GM19328 (cell line): ENCODE measurements around the gene SPON2.

Source experiments
- ATAC-seq: cut with Tn5 transposase; IDR thresholded peaks from one replicate; pipeline ENCODE4 v1.9.1; 2021; ENCODE audit warnings: mild to moderate bottlenecking, moderate library complexity; ENCODE audit not compliant: unreplicated experiment

Gene SPON2

DNA sequence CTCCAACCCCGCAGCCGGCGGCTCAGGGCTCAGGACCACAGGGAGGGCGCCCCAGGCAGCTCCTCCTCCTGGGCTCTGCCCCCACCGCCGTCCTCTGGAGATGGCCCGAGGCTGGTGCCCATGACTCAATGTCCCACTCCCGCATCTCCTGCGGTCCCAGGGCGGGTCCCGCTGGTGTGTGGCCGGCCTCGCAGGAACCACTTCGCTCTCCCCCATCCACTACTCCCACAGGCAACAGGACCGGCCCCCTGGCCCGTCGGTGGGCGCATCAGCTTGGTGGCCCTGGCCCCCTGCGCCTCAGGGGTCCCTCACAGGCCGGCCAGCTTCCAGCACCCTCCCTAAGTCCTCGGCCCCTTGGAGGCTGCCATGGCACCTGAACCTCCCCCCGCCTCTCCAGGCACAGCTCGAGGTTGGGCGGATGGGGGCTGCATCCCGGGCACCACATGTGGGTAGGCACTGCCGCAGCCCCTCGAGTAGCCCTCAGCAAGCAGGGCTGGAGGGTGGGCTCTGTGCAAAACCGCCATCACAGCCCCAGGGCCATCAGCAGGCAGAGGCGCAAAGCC lies 22.8 kb upstream of the SPON2 start:
- ATAC-seq: no peak

DNA sequence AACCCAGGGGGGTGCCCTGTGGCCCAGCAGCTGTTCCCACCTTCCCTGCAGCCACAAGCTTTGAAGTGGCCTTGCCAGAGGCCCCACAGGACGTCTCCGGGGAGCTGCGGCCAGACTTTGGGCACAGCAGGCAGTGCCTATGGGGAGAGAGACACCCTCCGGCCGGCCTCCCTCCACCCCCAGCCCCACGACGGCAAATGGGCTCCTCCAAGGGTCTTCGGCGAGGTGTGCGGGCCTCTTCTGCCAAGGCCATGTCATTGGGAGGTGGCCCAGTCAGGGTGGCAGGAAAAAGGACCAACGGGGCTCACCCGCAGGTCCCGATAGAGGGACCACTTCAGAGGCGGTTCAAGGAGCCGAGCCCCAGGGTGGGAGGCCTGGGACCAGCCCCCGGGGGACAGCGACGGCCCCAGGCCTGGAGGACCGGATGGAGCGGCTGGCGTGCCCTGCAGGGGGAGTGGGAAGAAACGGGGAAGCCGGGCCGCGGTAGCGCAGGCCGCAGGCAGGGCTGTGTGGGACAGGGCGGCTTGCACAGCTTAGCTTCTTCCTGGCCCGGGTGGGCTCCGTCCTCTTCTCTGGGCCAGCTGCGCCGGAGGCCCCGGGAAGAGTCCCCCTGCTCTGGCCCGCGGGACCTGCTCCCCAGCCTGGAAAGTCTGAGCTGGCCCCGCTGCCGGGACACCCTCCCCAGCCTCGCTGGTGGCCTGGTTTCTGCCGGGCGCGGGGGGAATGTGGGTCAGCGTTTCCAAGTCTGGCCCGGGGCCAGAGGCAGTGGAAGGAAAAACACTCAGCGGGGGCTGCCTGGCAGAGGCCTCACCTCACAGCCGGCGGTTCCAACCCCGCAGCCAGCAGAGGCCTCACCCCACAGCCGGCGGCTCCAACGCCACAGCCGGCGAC lies 21.9 kb upstream of the SPON2 start:
- no peak for ATAC-seq

DNA sequence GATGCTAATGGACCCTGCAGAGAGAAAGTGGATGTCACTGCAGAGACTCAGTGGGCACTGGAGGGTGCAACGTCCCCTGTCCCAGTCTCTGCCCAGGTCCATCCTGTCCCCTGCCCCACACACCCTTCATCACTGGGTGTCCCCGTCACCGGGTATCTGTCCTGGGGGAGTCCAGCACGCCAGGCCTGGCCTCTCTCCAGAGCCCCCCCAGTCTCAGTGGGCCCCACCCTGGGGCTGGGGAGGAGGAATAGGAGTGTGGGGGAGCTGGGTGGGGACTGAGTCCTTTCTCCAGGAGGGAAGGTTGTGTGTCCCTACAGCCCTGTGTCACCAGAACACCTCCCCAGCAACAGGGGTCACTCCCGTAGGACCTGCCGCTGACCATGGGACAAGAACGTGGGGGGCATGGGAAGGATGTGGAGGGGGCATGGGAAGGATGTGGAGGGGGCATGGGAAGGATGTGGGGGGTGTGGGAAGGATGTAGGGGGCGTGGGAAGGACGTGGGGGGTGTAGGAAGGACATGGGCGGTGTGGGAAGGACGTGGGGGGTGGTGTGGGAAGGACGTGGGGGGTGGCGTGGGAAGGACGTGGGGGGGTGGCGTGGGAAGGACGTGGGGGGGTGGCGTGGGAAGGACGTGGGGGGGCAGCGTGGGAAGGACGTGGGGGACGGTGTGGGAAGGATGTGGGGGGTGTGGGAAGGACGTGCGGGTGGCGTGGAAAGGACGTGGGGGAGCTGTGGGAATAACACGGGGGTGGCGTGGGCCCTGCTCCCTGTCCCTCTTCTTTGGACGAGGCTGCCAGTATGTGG lies 21.0 kb upstream of the SPON2 start:
- no peak for ATAC-seq

DNA sequence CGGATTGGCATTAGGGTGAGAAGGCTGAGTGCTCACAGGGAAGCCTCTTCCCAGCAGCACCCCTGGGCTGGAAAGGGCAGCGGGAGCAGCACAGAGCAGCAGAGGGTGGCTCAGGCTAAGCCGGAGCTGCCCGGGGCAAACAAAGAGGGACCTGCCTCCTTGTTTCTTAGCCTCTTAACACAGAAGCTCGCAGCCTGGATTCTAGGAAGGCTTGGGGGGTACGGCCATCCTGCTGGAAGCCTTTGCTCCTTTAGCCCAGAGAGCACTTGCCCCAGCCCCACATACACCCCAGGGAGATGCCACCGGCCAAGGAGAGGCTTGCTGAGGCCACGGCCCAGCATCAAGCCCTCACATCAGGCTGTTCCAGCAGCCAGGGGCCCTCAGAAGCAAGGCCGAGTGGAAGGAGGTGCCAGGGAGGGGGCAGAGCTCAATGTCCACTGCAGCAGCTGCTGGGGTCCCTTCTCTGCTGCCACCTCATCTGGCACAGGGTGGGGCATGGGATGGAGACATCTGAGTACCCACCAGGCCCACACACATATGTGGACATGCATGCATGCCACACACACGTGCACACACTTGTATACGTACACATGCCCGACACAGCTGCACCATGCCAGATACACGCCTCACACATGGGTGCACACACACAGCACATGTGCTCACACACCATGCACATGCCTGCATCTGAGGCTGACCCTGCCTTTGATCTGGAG lies 20.3 kb upstream of the SPON2 start:
- no peak for ATAC-seq

DNA sequence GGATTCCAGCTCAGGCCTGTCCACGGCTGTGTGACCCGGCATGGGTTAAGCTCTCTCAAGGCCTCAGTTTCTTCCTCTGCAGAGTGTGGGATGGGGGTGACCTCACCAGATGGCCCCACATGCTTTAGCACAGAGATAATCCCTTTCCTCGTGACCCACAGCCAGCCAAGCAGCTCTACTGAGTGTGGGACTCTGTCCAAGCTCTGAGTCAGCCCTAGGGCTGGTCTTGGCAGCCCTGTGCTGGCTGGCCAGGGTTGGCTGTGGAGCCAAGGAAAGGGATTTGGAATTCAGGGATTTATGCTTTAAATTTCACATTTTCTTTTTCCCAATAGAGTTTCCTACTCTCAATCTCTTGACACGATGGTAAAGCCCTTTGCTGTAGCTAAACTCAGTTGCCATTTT lies 19.7 kb upstream of the SPON2 start:
- ATAC-seq: no peak

DNA sequence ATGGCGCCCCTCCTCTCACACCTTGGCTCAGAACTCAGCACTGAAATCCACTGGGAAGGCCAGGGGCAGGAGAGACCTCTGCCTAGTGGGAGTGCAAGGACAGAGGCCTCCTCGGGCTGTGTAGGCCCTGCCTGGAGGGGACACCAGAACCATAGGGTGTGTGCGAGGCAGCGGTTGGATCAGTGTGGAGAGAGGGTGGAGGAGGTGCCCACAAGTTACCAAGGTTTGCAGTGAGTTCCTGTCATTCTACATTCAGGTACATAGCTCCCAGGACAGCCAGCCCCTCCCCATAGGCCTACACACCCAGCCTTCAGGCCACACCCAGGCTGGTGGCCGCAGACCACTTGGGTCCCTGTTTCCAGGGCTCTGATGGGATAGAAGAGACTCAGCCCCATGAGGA lies 19.2 kb upstream of the SPON2 start:
- ATAC-seq: no peak

DNA sequence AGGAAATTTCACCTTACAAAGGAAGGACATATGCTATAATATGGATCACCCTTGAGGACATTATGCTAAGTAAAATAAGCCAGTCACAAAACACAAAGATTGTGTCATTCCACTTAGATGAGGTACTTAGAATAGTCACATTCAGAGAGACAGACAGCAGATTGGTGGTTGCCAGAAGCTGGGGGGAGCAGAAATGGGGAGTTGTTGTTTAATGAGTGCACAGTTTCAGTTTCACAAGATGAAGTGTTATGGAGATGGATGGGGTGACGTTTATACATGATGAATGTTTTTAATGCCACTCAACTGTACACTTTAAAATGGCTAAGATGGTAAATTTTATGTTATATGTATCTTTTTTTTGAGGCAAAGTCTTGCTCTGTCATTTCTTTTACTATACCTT lies 14.8 kb upstream of the SPON2 start:
- ATAC-seq: no peak

DNA sequence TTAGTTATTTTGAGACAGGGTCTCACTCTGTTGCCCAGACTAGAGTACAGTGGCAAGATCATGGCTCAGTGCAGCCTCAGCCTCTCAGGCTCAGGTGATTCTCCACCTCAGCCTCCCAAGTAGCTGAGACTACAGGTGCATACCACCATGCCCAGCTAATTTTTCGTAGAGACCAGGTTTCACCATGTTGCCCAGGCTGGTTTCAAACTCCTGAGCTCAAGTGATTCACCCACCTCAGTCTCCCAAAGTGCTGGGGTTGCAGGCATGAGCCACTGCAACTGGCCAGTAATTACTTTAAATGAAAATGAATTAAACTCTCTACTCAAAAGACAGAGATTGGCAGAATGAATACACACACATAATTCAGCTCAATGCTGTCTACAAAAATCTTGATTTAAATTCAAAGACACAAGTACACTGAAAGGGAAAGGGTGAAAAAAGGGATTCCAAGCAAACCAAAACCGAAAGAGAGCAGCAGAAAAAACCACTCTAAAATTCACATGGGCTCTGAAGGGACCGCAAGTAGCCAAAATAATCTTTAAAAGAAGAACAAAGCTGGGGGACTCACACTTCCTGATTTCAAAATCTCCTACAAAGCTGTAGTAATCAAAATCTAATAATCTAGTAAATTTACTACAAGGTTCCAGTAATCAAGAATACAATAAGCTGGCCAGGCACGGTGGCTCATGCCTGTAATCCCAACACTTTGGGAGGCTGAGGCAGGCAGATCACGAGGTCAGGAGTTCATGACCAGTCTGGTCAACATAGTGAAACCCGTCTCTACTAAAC lies 11.8 kb upstream of the SPON2 start:
- no peak for ATAC-seq

DNA sequence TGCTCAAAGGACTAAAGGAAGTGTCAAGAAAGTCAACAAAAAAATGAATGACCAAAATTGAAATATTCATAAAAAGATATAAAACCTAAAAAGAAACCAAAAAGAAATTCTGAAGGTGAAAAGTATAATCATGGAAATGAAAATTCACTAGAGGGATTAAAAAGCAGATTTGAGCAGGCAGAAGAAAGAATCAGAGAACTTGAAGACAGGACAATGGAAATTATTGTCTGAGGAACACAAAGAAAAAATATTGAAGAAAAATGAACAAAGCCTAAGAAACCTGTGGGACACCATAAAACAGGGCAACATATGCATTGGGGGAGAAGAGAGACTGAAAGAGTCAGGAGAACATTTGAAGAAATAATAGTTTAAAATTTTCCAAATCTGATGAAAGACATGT lies 9.9 kb upstream of the SPON2 start:
- no peak for ATAC-seq

DNA sequence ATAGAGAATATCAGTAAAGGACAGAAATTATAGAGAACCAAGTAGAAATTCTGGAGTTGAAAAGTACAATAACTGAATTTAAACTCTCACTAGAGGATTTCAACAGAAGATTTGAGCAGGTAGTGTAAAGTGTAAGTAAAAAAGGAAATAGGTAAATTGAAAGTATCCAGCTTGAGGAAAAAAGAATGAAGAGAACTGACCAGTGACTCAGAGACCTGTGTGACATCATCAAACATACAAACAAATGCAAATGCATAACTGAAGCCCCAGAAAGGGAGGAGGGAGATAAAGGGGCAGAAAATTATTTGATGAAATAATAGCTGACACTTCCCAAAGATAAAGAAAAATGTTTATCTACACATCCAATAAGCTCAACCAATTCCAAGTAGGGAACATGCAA lies 8.3 kb upstream of the SPON2 start:
- no peak for ATAC-seq

DNA sequence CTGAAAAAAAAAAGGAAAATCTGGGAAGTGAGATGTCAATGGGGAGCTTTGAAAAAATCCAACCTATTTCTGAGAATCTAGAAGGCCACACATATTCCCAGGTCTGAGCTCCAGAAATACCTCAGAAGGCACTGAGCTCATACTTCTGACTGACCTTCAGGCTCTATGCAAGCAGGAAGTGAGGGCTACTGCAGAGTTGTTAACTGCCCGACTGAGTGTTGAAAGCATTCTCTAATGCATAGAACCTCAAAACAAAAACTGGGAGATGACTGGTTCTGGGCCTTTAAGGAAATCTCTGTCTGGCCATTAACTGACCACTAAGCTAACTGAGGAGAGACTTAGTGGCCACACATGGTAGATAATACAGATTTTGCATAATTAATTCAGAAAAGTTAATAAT lies 7.6 kb upstream of the SPON2 start:
- ATAC-seq: no peak

DNA sequence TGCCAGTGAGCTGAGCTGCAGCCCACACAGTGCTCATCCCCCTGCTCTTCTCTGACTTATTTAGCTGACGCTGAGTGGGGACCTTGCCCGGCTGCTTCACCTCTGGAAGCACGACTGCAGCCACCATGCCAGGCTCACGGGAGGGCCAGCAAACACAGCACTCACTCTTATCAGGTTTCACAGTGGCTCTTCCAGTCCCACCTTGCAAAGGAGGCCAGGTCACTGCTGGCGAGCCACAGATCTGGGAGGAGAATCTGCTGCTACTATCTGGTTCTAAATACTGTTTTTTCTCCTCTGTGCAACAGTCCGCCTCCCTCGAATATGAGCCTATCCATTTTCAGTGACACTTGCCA lies 6.7 kb upstream of the SPON2 start:
- ATAC-seq: no peak

DNA sequence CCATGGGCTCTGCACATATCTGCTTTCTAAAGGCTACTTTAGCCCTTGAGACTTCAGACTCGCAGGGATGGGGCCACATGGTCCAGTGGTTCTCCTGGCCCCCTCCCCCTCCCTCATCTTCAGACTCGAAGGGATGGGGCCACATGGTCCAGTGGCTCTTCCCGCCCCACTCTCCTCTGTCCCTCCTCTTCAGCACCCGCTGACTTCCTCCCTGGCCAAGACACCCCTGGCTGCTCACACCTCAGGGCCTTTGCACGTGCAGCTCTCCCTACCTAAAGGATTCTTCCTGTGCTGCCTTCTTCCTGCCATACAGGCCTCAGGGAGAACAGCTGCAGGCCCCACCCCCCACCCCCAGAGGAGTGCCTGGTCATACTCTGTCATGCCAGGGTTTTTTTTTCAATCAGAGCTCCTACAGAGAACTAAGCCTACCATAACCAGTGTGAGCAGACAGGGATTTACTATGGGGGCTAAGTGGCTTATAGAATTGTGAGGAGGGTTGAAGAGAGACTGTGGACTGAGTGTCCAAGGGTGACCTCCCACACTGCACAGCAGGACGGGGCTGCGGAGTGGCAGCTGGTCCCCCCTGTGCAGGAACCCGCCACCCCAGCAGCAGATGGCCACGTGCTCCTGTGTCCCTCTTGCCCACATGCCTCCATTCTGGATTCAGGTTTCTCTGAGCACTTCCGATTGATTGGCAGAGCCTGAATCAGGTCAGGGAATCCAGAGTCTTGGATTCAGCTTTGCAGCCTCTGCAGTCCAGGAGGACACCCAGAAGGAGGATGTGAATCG lies 6.1 kb upstream of the SPON2 start:
- ATAC-seq: no peak

DNA sequence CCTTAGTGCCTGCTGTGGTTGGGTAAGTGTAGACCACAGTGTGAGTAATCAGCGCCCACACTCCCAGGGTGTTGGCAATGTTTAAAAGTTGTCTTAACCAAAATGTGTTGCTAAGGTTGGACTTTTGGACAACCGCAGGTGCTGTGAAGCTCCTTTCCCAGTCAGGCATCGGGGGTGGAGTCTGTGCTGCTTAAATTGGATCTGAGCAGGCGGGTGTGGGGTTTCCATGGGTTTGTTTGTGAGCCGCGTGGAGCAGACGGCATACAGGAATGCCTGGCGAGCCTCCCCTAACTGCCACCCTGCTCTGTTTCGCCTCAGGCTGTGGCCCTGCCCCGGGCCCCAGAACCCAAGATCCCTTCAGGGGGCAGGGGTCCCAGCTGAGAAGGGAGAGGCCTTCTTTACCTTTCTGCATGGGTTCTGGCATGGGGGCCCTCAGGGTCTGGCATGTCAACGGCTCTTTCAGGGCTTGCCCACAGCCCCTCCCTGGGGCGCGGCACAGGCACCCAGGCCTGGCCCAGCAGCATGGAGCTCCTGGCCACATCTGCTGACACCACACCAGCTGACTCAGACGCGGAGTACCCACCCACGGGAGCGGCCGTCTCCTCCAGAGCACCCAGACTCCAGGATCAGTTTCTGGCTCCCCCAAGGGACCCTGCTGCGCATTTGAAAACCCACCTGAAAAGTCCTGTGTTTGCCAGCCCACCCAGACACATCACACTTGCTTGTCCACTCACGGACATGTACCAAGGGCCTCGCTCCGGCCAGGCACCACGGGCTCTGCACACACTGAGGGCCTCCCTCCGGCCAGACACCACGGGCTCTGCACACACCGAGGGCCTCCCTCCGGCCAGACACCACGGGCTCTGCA lies 5.1 kb upstream of the SPON2 start:
- ATAC-seq: no peak

DNA sequence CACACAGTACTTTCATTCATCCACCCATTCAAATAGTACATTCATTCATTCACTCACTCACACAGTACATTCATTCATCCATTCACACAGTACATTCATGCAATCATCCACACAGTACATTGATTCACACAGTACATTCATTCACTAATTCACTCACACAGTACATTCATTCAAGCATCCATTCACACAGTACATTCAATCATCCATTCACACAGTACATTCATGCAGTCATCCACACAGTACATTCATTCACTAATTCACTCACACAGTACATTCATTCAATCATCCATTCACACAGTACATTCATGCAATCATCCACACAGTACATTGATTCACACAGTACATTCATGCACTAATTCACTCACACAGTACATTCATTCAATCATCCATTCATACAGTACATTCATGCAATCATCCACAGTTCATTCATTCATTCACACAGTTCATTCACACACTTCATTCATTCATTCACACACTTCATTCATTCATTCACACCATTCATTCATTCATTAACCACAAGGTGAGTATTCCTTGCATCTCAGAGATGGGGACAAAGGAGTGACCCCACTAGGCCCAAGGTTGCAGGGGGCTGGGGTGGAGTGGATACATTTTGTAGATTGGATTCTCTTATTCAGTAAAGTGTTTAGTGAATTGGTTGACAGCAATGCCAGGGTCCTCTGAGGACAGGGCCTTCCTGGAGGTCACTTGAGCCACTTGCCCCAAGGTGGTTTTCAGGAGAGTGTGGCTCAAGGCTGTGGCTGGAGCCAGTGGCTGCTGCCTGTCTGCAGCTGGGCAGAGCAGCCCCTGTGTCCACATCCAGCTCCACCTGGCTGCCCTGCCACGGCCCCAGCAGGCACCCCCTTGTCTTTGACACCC lies 4.3 kb upstream of the SPON2 start:
- no peak for ATAC-seq

DNA sequence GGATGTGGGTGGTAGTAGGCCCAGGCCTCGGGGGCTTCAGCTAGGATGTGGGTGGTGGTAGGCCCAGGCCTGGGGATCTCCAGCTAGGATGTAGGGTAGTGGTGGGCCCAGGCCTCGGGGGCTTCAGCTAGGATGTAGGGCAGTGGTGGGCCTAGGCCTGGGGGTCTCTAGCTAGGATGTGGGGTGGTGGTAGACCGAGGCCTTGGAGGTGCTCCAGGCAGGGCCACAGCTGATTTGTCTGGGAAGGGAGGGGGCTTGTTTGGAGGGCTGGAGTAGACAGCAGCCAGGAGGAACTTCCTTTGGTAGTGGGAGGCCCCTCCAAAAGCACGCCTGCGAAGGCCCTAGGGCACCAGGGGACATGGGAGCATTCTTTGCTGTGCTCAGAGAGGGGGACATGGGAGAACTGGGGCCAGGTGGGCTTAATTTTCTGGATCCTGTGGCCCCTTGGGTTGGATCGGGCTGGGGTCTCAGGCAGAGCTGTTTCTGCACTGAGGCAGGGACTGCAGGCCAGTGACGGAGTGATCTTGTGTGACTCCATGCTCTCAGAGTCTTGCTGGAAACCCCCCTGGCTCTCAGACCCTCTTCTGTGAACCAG lies 3.3 kb upstream of the SPON2 start:
- no peak for ATAC-seq

DNA sequence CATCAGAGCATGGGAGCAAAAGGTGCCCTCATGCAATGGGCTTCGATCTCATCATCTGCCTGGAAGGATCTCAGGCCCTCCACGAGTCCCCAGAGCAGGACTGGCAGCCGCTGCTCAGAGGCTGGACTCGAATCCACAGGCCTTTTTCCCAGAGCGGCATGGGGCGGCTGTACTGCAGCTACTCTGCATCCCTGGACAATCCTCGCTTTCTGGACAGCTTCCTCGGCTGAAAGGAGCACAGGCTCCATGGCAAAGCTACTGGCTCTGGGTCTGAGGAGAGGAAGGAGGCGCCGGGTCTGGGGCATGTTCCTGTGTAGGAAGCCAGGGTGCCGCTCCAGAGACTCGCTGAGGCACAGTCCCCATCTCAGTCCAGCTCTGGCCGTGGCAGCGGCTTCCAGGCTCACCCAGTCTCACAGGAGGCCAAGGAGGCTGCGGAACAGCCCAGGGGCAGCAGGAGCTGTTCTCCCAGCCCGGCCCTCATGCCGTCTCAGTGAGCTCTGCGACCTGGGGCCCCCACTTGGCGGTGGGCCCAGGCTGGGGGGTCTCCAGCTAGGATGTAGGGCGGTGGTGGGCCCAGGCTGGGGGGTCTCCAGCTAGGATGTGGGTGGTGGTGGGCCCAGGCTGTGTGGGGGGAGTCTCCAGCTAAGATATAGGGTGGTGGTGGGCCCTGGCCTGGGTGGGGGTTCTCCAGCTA lies 2.7 kb upstream of the SPON2 start:
- ATAC-seq: no peak
